ENCODE results near the gene CEP112. TPM values are rescaled to one million over a fixed set of nuclear protein-coding genes. Genes with fewer than 3 reads are reported as not detected.

The CEP112 gene
- total RNA-seq, 4 donors from 2014 or later, result 14.6 to 21.2 (median 20.2) TPM

DNA sequence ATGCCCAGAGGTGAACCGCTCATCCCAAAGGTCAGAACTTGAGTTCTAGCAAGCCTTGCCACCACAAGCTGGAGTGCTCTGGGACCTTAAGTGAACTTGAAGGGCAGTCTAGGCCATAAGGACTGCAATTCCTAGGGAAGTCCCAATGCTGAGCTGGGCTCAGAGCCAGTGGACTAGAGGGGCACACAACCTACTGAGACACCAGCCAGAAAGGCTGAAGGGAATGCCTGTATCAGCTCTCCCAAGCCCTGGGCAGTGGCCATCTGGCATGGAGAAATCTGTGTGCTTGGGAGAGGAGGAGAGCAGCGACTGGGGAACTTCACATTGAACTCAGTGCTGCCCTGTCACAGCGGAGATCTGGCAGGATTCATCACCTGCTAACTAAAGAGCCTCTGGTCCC is 201.3 kb downstream of the CEP112 start:
- intact Hi-C loops (cut with DNase I), result no loop called here
- H3K4me3 ChIP-seq (replicated peaks in 1 of 3), result no peak overlapping the region
- TF ChIP-seq POLR2A (IDR thresholded peaks at IDR 0.05), result no peak
- TF ChIP-seq, protein P1, sequence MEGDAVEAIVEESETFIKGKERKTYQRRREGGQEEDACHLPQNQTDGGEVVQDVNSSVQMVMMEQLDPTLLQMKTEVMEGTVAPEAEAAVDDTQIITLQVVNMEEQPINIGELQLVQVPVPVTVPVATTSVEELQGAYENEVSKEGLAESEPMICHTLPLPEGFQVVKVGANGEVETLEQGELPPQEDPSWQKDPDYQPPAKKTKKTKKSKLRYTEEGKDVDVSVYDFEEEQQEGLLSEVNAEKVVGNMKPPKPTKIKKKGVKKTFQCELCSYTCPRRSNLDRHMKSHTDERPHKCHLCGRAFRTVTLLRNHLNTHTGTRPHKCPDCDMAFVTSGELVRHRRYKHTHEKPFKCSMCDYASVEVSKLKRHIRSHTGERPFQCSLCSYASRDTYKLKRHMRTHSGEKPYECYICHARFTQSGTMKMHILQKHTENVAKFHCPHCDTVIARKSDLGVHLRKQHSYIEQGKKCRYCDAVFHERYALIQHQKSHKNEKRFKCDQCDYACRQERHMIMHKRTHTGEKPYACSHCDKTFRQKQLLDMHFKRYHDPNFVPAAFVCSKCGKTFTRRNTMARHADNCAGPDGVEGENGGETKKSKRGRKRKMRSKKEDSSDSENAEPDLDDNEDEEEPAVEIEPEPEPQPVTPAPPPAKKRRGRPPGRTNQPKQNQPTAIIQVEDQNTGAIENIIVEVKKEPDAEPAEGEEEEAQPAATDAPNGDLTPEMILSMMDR (IDR thresholded peaks at IDR 0.05), result no peak
- no peak for DNase-seq
- 85 to 90% methylated on average over 3 of the region's 3 CpGs for WGBS, 2 donors
- H3K36me3 ChIP-seq, result no peaks in the 10 kb centered on the region
- no peaks in the 10 kb centered on the region for H3K9me3 ChIP-seq
- H3K27me3 ChIP-seq, result no peaks in the 10 kb centered on the region
- H3K27ac ChIP-seq, result no peak overlapping the region
- H3K4me1 ChIP-seq, result no peaks in the 10 kb centered on the region

DNA sequence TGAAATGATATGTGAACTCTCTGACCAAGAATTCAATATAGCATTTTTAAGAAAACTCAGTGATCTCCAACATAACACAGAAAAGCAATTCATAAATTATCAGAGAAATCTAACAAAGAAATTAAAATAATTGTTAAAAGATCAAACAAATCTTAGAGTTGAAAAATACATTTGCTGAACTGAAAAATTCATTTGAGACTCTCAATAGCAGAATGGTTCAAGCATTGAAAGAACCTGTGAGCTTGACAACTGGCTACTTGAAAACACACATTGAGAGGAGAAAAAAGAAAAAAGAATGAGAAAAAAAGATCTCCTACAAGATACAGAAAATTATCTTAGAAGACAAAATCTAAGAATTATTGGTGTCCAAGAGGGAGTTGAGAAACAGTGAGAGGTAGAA is 203.5 kb downstream of the CEP112 start:
- DNase-seq, result no peak
- H3K4me3 ChIP-seq (replicated peaks in 1 of 3), result no peak overlapping the region

DNA sequence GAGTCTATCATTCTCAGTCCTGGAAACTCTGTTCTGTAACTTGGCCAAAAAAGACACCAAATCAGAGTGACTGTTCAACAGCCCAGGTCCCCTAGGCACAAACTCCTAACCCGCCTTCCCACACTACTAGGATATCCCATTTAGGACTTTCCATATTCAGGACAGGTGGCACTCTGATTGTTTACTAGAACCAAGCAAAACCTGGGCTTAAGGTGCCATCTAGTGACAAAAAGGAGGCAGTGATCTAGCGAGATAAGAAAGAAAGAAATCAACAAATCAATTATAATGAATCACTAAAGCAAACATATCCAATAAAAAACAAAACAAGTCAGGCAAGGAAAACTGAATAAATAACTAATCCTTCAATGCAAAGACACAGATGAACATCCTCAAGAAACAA is 203.9 kb downstream of the CEP112 start:
- Histone ChIP-seq H3K9me3 (no peaks in the 10 kb centered on the region), H3K4me3 (replicated peaks in 1 of 3) (no peak overlapping the region), H3K36me3 (no peaks in the 10 kb centered on the region), H3K4me1 (no peaks in the 10 kb centered on the region), H3K27ac (no peak overlapping the region), H3K27me3 (no peaks in the 10 kb centered on the region)
- intact Hi-C loops (cut with DNase I), result loop anchor here (10.0 kb wide), 1 partner anchor 423 kb away; the partner anchor contains the start of gene AXIN2
- WGBS, 2 donors, result 65 to 72% methylated on average over 2 of the region's 2 CpGs
- DNase-seq, result peak in 1 of 2 donors; percentile 3
- TF ChIP-seq, protein P1 (IDR thresholded peaks at IDR 0.05), result peak; percentile 37 to 87 (median 64)
- TF ChIP-seq POLR2A (IDR thresholded peaks at IDR 0.05), result no peak

More for the DNA sequence above, 203.5 kb downstream of the CEP112 start:
- Histone ChIP-seq H3K27me3 (no peaks in the 10 kb centered on the region), H3K27ac (no peak overlapping the region), H3K4me1 (no peaks in the 10 kb centered on the region), H3K36me3 (no peaks in the 10 kb centered on the region), H3K9me3 (no peaks in the 10 kb centered on the region)
- intact Hi-C loops (cut with DNase I), result loop anchor here (10.0 kb wide), 1 partner anchor 424 kb away; the partner anchor contains the start of gene AXIN2
- TF ChIP-seq, protein P1 (IDR thresholded peaks at IDR 0.05), result no peak
- no peak for TF ChIP-seq POLR2A (IDR thresholded peaks at IDR 0.05)

DNA sequence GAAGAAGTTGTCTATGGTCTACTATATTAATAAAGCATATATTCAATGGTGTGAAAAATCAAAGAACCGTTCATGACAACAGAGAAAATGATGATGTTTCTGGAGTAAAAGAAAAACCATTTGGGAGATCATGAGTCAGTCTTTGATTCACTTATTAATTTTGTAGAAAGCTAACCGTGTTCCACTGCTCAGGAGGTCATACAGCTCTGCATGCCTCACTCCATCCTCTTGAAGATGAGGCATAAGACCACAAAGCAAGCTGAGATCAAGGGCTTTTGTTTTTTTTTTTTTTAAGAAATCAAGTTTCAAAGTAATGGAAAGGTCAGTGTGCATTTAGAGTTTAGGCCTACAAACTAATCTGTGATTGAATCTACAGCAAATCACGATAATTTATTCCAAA is 206.4 kb downstream of the CEP112 start:
- Histone ChIP-seq H3K4me3 (replicated peaks in 1 of 3) (no peak overlapping the region), H3K27ac (no peak overlapping the region), H3K36me3 (no peaks in the 10 kb centered on the region), H3K27me3 (no peaks in the 10 kb centered on the region), H3K4me1 (no peaks in the 10 kb centered on the region), H3K9me3 (no peaks in the 10 kb centered on the region)
- 86% methylated on average over 3 of the region's 3 CpGs for WGBS, 2 donors
- TF ChIP-seq POLR2A (IDR thresholded peaks at IDR 0.05), result no peak
- TF ChIP-seq, protein P1 (IDR thresholded peaks at IDR 0.05), result no peak
- no peak for DNase-seq
- intact Hi-C loops (cut with DNase I), result loop anchor here (10.0 kb wide), 1 partner anchor 421 kb away; the partner anchor contains the start of gene AXIN2

DNA sequence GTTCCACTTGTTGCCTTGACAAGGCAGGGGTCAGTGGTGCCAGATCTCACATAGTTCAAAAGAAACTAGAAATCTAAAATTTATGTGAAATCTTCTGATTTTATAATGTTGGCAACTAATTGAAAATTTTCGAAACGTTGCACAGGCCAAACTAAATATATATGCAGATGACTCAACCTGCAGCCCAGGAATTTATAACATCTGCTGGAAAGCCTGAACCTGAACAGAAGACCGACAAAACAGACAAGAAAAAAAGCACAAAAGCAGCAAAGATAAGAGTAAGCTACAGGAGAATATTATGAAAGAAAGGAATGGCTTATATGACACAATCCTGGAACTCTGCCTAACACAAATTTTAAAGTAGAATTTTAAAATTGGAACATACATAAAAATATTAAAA is 207.6 kb downstream of the CEP112 start:
- H3K27ac ChIP-seq, result no peak overlapping the region
- H3K4me1 ChIP-seq, result no peaks in the 10 kb centered on the region
- TF ChIP-seq, protein P1 (IDR thresholded peaks at IDR 0.05), result no peak
- TF ChIP-seq POLR2A (IDR thresholded peaks at IDR 0.05), result no peak
- no peaks in the 10 kb centered on the region for H3K36me3 ChIP-seq
- no peak overlapping the region for H3K4me3 ChIP-seq (replicated peaks in 1 of 3)
- no peaks in the 10 kb centered on the region for H3K27me3 ChIP-seq
- intact Hi-C loops (cut with DNase I), result loop anchor here (10.0 kb wide), 1 partner anchor 419 kb away; the partner anchor contains the start of gene AXIN2
- H3K9me3 ChIP-seq, result no peaks in the 10 kb centered on the region
- no peak for DNase-seq
- 68 to 88% methylated on average over 3 of the region's 3 CpGs for WGBS, 2 donors
